NB4 (cell line): ENCODE measurements around the gene PAX5.

Experiments used
- DNase-seq: peaks from one replicate; pipeline ENCODE4 v3.0.0; 2010; ENCODE audit warnings: low read depth
- H3K4me3 ChIP-seq: one replicate; pipeline ENCODE4 v1.5.1; 2011; ENCODE audit warnings: mild to moderate bottlenecking, low read depth, low read length, moderate library complexity
- CTCF ChIP-seq: IDR thresholded peaks from one replicate; pipeline ENCODE4 v1.5.1; 2012; ENCODE audit warnings: low read depth, low read length
- MAX ChIP-seq: IDR thresholded peaks from 2 replicates; pipeline ENCODE4 v1.6.1; 2011; ENCODE audit warnings: low read depth, low read length
- MYC ChIP-seq: IDR thresholded peaks from 2 replicates; pipeline ENCODE4 v1.6.1; 2011; ENCODE audit warnings: low read depth, low read length
- POLR2A ChIP-seq: IDR thresholded peaks from 2 replicates; pipeline ENCODE4 v1.6.1; 2011; ENCODE audit warnings: mild to moderate bottlenecking; ENCODE audit not compliant: insufficient read length; ENCODE audit errors: extremely low read depth

Gene PAX5

GRCh38 chr9:36828611-36829013 is 205.5 kb downstream of the PAX5 start:
- TF ChIP-seq MYC (no peak), MAX (no peak), CTCF (no peak), POLR2A (no peak)
- no peak for DNase-seq
- no peak overlapping the region for H3K4me3 ChIP-seq

- no peak for DNase-seq
These were observed 206.5 kb downstream of the PAX5 start for GRCh38 chr9:36827593-36827992.

GRCh38 chr9:36826581-36826980 is 207.5 kb downstream of the PAX5 start:
- TF ChIP-seq CTCF, result no peak
- no peak for TF ChIP-seq MAX
- TF ChIP-seq POLR2A, result no peak
- no peak for TF ChIP-seq MYC
- DNase-seq, result no peak
- no peak overlapping the region for H3K4me3 ChIP-seq

More at GRCh38 chr9:36827593-36827992, 206.5 kb downstream of the PAX5 start:
- TF ChIP-seq MAX (no peak), CTCF (no peak), POLR2A (no peak), MYC (no peak)
- no peak overlapping the region for H3K4me3 ChIP-seq

GRCh38 chr9:36825179-36825578 is 208.9 kb downstream of the PAX5 start:
- no peak overlapping the region for H3K4me3 ChIP-seq
- DNase-seq, result no peak
- TF ChIP-seq POLR2A (no peak), CTCF (no peak), MAX (no peak), MYC (no peak)

- no peak for DNase-seq
- H3K4me3 ChIP-seq, result no peak overlapping the region
- no peak for TF ChIP-seq POLR2A
- TF ChIP-seq MYC, result no peak
- TF ChIP-seq MAX, result no peak
- no peak for TF ChIP-seq CTCF
These were observed 210.1 kb downstream of the PAX5 start for GRCh38 chr9:36823934-36824333.

- no peak overlapping the region for H3K4me3 ChIP-seq
- TF ChIP-seq MAX (no peak), POLR2A (no peak), MYC (no peak), CTCF (no peak)
- DNase-seq, result no peak
These were observed 210.6 kb downstream of the PAX5 start for GRCh38 chr9:36823466-36823865.
